HG03064 (cell line): ENCODE results near the gene EFHD2.
"Not testable (repeated sequence)": the region's sequence is repeated elsewhere in the genome, so short reads cannot be mapped to it uniquely, and the experiment has no call there.

Experiments used
- ATAC-seq: cut with Tn5 transposase; IDR thresholded peaks from one replicate; pipeline ENCODE4 v1.9.1; 2021; ENCODE audit warnings: low read depth; ENCODE audit not compliant: unreplicated experiment

The EFHD2 gene

GRCh38 chr1:15386164-15386749 lies 23.4 kb upstream of the EFHD2 start:
- ATAC-seq = no peak

DNA sequence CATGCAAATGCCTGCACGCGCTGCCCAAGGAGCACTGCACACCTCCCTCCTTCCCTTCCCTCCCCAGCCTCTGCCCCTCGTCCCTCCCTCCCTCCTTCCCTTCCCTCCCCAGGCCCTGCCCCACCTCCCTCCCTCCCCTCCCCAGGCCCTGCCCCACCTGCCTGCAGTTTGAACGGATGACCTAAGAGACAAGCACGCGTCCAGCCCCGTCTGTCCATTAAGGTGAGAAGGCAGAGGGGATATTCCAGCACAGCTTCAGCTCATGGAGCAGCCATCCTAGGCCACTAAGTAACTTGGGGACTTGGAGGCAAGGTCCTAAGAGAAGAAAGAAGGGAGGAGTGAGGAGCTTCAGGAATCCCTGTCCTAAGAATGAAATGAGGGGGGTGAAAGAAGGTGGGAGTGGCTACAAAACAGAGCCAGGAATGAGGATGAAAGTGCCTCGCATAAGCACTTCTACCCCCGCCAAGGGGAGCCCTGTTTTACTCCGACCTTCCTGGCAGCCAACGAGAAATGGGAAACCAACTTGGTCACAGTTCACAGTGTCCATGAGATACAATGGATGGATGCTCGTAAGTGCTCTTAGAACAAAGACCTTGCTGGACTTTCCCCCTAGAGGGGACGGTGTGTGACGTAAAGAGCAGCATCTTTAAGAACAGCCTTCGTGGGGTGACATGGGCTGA lies 21.3 kb upstream of the EFHD2 start:
- no peak for ATAC-seq

- not testable (repeated sequence) for ATAC-seq
Measured at GRCh38 chr1:15389828-15390227, 19.9 kb upstream of the EFHD2 start.

DNA sequence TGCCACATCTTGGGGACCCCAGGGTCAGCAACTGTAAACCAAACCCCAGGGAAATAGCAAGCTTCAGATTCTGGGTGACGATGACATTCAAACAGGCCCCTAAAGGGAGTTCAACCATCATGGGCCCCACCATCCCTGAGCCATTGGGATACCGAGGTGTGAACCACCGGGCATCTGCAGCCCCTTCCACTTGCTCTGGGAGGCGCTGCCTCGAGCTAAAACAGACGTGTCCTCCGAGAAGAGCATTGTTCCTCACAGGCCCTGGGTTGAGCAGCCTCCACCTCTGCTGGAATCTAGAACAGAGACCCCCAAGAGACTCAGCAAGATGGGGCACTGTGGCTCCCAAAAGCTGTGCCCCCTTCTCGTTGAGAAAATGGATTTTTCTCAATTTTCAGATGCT lies 19.0 kb upstream of the EFHD2 start:
- ATAC-seq = no peak

DNA sequence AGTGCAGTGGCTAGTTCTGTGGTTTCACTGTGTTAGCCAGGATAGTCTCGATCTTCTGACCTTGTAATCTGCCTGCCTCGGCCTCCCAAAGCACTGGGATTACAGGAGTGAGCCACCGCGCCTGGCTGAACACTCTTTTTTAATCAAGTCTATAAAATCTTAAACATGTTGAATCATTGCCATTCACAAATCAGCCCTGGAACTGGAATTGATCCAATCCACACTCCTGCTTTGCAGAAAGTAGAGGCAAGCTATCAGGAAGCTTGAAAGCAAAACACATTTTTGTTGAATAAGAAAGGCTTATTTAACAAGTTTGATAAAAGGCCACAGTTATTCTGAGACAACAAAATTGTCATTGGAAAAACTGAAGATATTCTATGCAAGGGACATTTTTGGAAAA lies 18.3 kb upstream of the EFHD2 start:
- no peak for ATAC-seq

- ATAC-seq = no peak
Measured at GRCh38 chr1:15393475-15394257, 16.0 kb upstream of the EFHD2 start.

GRCh38 chr1:15394258-15394690 lies 15.4 kb upstream of the EFHD2 start:
- ATAC-seq = no peak

GRCh38 chr1:15397236-15397635 lies 12.5 kb upstream of the EFHD2 start:
- ATAC-seq = no peak

GRCh38 chr1:15399710-15400109 lies 10.0 kb upstream of the EFHD2 start:
- ATAC-seq = no peak

DNA sequence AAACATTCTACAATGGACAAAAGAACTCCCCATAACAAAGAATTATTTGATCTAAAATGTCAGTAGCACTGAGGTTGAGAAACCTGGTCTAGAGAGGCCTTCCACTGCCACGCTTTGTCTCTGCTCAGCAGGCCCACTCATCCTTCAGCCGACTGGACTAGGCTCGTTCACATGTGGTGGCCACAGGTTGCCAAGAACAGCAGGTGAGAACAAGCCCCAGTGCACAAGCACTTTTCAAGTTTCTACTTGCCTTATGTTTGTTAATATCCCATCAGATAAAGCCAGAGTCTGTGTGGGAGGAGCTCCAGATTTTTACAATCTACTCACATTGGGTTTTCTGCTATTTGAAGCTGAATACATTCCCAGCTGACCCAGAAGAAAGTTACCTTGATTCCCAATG lies 9.1 kb upstream of the EFHD2 start:
- no peak for ATAC-seq

GRCh38 chr1:15401391-15402055 lies 8.2 kb upstream of the EFHD2 start:
- no peak for ATAC-seq

DNA sequence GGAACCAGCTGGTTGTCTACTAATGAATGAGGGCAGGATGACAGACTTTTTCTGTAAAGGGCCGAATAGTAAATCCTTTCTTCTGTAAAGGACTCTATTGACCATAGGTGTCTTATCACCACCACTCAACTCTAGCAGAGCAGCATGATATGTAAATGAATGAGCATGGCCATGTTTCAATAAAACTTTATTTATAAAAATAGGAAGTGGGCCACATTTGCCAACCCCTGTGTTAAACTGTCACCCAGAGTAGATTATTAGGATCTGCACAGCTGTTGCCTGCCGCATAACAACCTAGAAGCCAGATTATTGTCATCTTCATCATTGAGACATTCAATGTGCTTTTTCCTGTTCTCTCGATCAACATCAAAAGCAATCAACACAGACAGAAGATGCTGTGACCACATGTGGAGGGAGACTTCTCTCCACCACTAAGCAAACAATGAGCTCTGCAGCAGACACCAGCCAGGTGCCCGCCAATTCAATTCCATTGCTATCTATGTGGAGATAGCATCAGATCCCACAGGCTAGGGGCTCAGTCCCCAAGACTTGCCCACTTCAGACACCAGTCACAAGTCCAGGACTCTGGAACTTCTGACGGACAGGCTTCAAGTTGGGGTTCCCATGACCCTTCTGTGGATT lies 6.8 kb upstream of the EFHD2 start:
- ATAC-seq = no peak

GRCh38 chr1:15403962-15404580 lies 5.6 kb upstream of the EFHD2 start:
- ATAC-seq = no peak

DNA sequence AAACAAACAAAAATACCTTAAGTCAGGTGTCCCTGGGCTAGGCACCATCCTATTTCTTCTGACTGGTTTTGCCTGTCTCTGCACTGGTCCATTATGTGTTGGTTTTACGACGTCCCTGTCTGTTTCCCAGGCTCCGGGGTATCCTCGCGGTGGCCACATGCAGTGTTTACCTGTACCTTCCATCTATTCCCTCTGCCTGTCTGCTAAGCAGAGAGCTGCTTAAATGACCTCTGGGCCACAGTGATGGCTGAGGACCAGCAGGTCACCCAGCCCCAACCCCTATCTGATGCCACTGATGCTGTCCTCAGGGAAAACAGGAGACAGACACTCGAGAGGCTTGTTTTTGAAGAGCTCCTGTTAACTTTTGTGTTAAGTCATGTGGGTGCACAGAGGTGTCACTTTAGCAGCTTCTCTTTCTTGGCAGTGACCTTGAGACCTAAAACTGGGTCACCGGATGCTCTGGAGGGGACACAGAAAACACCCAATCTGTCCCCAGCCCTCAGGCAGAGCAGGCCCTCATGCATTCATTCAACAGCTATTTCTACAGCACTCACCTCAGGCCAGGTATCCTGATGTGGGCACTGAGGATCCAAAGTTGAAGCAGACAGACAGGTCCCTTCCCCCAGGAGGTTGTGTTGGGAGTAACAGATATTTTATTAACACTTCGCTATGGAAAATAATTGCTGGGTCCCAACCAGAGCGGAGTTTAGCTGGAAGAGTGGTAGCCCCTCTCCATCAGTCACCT lies 4.4 kb upstream of the EFHD2 start:
- no peak for ATAC-seq

DNA sequence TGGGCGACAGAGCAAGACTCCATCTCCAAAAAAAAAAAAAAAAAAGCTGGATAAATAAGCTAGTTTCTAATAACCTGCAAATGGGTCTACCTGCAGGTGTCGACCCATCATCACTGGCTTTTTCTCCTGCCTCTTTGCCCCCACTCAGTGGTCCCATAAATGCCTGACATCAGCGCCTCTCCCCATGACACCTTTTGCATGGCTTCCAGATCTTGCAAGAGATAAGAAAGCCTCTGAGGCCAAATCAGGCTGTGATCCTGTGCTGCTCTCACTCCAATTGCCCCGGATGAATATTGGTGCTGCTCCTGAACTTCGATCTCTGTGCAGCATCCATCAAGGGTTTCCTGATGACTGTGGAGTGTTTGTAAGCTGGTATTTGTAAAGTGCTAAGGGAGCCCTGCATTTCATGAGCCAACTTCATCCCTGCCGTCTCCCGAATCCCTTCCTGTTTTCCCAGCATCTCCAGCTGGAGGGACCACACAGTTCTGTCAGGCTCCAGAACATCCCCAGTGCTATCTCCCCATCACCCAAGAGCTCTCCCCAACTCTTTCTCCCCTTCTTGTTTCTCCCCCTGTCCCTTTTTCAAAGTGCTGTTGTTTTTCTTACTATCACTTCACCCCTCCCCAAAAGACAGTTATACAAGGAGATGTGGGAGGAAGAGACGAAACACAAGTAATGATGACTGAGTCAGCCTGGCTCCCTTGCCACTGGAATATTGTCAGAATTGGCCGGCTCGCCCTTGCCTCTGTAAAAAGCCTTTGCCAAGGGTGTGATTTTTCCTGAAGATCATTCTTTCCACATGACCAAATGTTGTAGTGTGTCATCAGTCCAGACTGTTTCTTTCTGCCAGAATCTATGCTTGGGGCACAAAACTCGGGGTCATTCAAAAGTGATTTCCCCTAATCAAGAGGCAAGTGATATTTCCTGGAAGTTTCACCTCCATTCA lies 2.8 kb upstream of the EFHD2 start:
- no peak for ATAC-seq

DNA sequence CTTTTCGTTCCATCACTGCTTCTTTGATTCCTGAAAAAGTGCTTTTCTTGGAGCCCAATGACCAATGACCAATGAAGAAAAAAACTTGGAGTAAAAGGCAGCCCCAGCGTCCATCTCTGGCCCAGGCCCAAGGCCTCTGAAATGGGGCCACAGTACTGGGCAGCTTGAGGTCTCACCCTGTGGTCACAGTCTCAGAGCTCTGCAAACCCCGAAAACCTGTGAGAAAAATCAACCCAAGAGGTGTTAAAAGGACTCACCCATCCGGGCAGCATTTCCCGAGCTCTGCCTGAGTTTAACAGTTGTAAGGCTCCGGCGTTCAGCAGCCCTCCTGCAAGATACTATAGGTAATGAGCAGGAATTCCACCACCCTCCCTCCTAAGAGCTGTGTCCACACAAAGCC lies 2.1 kb upstream of the EFHD2 start:
- ATAC-seq = no peak

DNA sequence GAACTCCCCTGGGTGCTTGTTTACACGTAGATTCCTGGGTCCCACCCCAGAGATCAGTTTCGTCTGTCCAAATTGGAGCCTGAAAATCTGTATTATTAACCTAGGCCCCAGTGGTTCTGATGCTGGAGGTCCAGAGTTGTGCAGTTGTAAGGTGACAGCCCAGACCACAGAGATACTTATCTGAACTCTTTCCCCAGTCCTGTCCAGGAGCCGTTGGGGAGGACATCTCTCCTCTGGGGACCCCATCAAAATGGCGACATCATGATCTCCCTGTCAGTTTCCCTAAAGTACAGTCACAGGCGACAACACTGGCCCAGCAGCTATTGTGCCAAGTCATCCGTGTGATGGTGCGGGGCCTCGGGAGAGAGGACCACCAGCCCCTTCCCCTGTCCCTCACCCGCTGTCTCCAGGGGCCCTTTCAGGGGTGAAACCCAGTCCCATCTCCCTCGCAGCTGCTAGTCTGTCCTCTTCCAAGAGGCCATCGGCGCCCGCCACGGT lies 749 bp upstream of the EFHD2 start:
- no peak for ATAC-seq

DNA sequence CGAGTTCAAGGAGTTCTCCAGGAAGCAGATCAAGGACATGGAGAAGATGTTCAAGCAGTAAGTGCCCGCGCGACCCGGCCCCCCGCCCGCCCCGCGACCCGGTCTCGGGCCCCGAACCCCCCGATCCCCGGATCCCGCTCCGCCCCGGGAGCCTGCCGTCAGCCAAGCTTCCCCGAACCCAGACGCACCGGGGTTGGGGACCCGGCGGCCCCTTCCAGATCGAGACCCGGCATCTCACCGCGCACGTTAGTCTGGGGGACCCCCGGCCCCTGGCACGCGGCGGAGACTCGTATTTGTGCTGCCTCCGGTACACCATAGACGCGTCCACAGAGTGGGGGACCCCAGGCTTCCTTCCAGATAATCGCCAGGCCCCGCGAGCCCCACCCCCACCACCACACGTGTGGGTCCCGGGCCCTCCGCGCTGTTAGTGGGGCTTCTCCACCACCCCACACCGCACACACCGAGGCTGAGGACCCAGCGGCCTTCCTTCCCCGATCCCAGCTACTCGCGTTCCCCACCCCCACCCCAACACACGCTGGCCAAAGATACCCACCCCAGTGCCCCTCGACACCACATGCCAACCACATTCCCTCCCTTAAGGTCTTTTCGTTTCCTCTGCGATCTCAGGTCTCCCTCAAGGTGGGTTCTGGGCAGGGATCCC lies 665 bp downstream of the EFHD2 start:
- ATAC-seq = peak; percentile 2
